DOHH2 (cell line): ENCODE measurements around the gene RHBDD3.

ENCODE experiments used
- EZH2phosphoT487 ChIP-seq: fragments of 200-600 bp; sonication (generic); IDR thresholded peaks from 2 replicates; pipeline ENCODE4 v1.6.1; 2017; ENCODE audit warnings: borderline replicate concordance, mild to moderate bottlenecking, antibody characterized with exemption, low read length, moderate library complexity, mixed read lengths
- TF ChIP-seq, protein P1 (sequence below): fragments of 200-600 bp; sonication (generic); IDR thresholded peaks from one replicate; pipeline ENCODE4 v1.5.1; 2014; ENCODE audit warnings: antibody characterized with exemption, mild to moderate bottlenecking, low read depth, low read length; ENCODE audit not compliant: poor library complexity, severe bottlenecking

DNA sequence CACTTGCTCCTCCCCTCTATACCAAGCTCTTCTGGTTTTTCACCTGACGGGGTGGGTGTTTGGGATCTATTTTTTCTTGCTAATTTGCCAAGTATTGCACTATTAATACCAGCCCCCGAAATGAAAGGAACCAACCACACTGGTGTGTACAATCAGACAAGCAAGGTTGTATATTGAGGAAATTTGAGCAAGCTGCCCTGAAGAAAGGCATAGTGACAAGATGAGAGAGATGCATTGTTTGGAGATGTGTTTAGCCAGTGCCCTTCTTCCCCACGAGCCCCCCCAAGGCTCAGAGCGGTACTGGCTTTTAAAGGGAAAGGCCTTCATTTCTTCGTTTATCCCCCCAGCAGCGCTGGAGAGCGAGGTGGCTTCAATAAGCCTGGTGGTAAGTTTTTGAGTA, 23.4 kb upstream of the RHBDD3 start:
- TF ChIP-seq, protein P1, sequence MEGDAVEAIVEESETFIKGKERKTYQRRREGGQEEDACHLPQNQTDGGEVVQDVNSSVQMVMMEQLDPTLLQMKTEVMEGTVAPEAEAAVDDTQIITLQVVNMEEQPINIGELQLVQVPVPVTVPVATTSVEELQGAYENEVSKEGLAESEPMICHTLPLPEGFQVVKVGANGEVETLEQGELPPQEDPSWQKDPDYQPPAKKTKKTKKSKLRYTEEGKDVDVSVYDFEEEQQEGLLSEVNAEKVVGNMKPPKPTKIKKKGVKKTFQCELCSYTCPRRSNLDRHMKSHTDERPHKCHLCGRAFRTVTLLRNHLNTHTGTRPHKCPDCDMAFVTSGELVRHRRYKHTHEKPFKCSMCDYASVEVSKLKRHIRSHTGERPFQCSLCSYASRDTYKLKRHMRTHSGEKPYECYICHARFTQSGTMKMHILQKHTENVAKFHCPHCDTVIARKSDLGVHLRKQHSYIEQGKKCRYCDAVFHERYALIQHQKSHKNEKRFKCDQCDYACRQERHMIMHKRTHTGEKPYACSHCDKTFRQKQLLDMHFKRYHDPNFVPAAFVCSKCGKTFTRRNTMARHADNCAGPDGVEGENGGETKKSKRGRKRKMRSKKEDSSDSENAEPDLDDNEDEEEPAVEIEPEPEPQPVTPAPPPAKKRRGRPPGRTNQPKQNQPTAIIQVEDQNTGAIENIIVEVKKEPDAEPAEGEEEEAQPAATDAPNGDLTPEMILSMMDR = no peak
- TF ChIP-seq EZH2phosphoT487 = no peak
